ENCODE results near the gene TMEFF1.

- TF ChIP-seq CTCF (IDR thresholded peaks at IDR 0.05; ENCODE audit: insufficient read depth, low read length, poor library complexity, severe bottlenecking): no peak
- no peak for TF ChIP-seq EZH2phosphoT487 (conservative IDR thresholded peaks at IDR 0.05; ENCODE audit: low read length)
These were observed 112.0 kb downstream of the TMEFF1 start for GRCh38 chr9:100584951-100585350.

Data from SU-DHL-6 (cell line).